K562 (cell line): Measurements from ENCODE around the gene RAPGEFL1. TPM values are rescaled to one million over a fixed set of nuclear protein-coding genes. Genes with fewer than 3 reads are reported as not detected.

Source experiments
- ATAC-seq: fragments of 200-7000 bp; cut with Tn5 transposase; 3 replicates; pipeline ENCODE4 v1.9.1; 2020; ENCODE audit warnings: moderate library complexity
- BruUV-seq: library from RNA; stranded (reverse); fragments of 400-500 nt; replicated peaks from 2 replicates; lab custom pipeline; 2021; lab: Mats Ljungman, UMichigan
- CTCF ChIA-PET: fragments of 300-600 bp; formaldehyde crosslinking; extraction: SDS; loops from one replicate; lab custom pipeline; 2021; ENCODE audit warnings: low intra/inter-chr PET ratio; lab: Yijun Ruan, JAX
- POLR2A ChIA-PET: fragments of 300-600, 350-650 bp; sonication (Branson Sonifier 250); formaldehyde crosslinking; extraction: SDS; loops from one replicate; lab custom pipeline; 2021; ENCODE audit warnings: antibody characterized with exemption, inconsistent platforms; lab: Yijun Ruan, JAX
- DNase-seq, 4 experiments: peaks; one replicate each; pipeline versions ENCODE4 v3.0.0 to v3.0.0-alpha.2; 2011 to 2018; ENCODE audit warnings: low spot score in 3 of 4, mixed read lengths in 3 of 4; ENCODE audit errors: extremely low read depth in 1 of 4
- FAIRE-seq: peaks from 2 replicates; lab custom pipeline; 2011; peaks lifted over from hg19 to GRCh38; lab: Jason Lieb, UNC
- H2AFZ ChIP-seq: 2 replicates; pipeline ENCODE4 v1.6.0; 2011; ENCODE audit warnings: low read depth, low read length, control low read depth, inconsistent platforms
- H3K27ac ChIP-seq: fragments of 200-600 bp; 3 replicates; pipeline ENCODE4 v1.8.0; 2011; ENCODE audit warnings: low read depth, mild to moderate bottlenecking, control low read depth, inconsistent platforms, low read length, moderate library complexity, mixed read lengths; ENCODE audit errors: extremely low read depth
- H3K27me3 ChIP-seq, 2 experiments: fragments of 300-600 bp in 1 of 2; 2 replicates in 1 of 2; 3 replicates in 1 of 2; pipeline versions ENCODE4 v1.6.0 to v1.8.0; 2011; ENCODE audit warnings: inconsistent platforms in 2 of 2, low read length in 2 of 2, mild to moderate bottlenecking in 1 of 2, mixed read lengths in 1 of 2, moderate library complexity in 1 of 2; ENCODE audit not compliant: control insufficient read depth in 2 of 2, insufficient read depth in 2 of 2
- H3K36me3 ChIP-seq: fragments of 300-600 bp; 3 replicates; pipeline ENCODE4 v1.8.0; 2011; ENCODE audit warnings: mild to moderate bottlenecking, low read length, inconsistent platforms; ENCODE audit not compliant: control insufficient read depth, insufficient read depth
- H3K4me1 ChIP-seq, 2 experiments: fragments of 200-600 bp in 1 of 2; replicated peaks in 1 of 2; 2 replicates in 1 of 2; 3 replicates in 1 of 2; pipeline versions ENCODE4 v1.5.1 to v1.8.0; 2011; ENCODE audit warnings: inconsistent platforms in 2 of 2, low read length in 2 of 2, mild to moderate bottlenecking in 1 of 2, mixed read lengths in 1 of 2, moderate library complexity in 1 of 2; ENCODE audit not compliant: control insufficient read depth in 2 of 2, insufficient read depth in 2 of 2
- H3K4me2 ChIP-seq: 2 replicates; pipeline ENCODE4 v1.6.1; 2011; ENCODE audit warnings: low read length, control low read depth, inconsistent platforms, mixed read lengths; ENCODE audit not compliant: insufficient read depth
- H3K4me3 ChIP-seq: fragments of 200-600 bp; sonication (generic), shearing (Covaris generic); 2 replicates; pipeline ENCODE4 v1.5.1; 2016; ENCODE audit warnings: control low read depth, inconsistent platforms
- H3K79me2 ChIP-seq: fragments of 200-600 bp; 3 replicates; pipeline ENCODE4 v1.8.0; 2011; ENCODE audit warnings: low read length, inconsistent platforms; ENCODE audit not compliant: control insufficient read depth, insufficient read depth
- H3K9ac ChIP-seq, 2 experiments: 2 replicates each; pipeline versions ENCODE4 v1.6.0 to v1.6.1; 2011; ENCODE audit warnings: low read depth in 2 of 2, low read length in 2 of 2, control low read depth in 1 of 2, inconsistent platforms in 1 of 2, mild to moderate bottlenecking in 1 of 2, mixed read lengths in 1 of 2; ENCODE audit not compliant: insufficient read depth in 1 of 2
- H3K9me1 ChIP-seq: one replicate; pipeline ENCODE4 v1.6.0; 2011; ENCODE audit warnings: inconsistent platforms, mild to moderate bottlenecking, low read length, moderate library complexity; ENCODE audit not compliant: control insufficient read depth, insufficient read depth
- H3K9me3 ChIP-seq: replicated peaks from 2 replicates; pipeline ENCODE4 v1.5.1; 2011; ENCODE audit warnings: low read depth, low read length, inconsistent platforms; ENCODE audit not compliant: control insufficient read depth, insufficient read depth
- H4K20me1 ChIP-seq: replicated peaks from 2 replicates; pipeline ENCODE4 v1.6.1; 2011; ENCODE audit warnings: low read length, inconsistent platforms, mixed read lengths; ENCODE audit not compliant: control insufficient read depth, insufficient read depth
- CTBP1 ChIP-seq: fragments of 450-650 bp; IDR thresholded peaks from 2 replicates; pipeline ENCODE4 v1.6.1; 2016; ENCODE audit warnings: borderline replicate concordance
- CTCF ChIP-seq, 3 experiments: IDR thresholded peaks in 2 of 3; conservative IDR thresholded peaks in 1 of 3; 2 replicates each; pipeline ENCODE4 v1.5.1; 2011 to 2012; ENCODE audit warnings: low read length in 3 of 3, mild to moderate bottlenecking in 3 of 3, control low read depth in 2 of 3, improper control_type of control experiment in 1 of 3, inconsistent platforms in 1 of 3, low read depth in 1 of 3, mixed read lengths in 1 of 3, moderate library complexity in 1 of 3; ENCODE audit not compliant: insufficient read depth in 2 of 3
- EHMT2 ChIP-seq: fragments of 450-650 bp; IDR thresholded peaks from 2 replicates; pipeline ENCODE4 v1.6.1; 2018; ENCODE audit warnings: antibody characterized with exemption
- GABPA ChIP-seq: fragments of 200-800 bp; sonication (Bioruptor generic); conservative IDR thresholded peaks from 2 replicates; pipeline ENCODE4 v1.6.1; 2016; ENCODE audit warnings: low read depth, missing genetic modification characterization, missing compliant biosample characterization
- HEY1 ChIP-seq: fragments of 250-450 bp; sonication (Bioruptor Pico); IDR thresholded peaks from 2 replicates; pipeline ENCODE4 v1.5.0; 2020; ENCODE audit warnings: mild to moderate bottlenecking, moderate library complexity, borderline replicate concordance
- KAT8 ChIP-seq: fragments of 450-650 bp; IDR thresholded peaks from 2 replicates; pipeline ENCODE4 v1.6.1; 2016; ENCODE audit warnings: low read depth, mild to moderate bottlenecking
- L3MBTL2 ChIP-seq: fragments of 450-650 bp; IDR thresholded peaks from 2 replicates; pipeline ENCODE4 v1.6.1; 2016; ENCODE audit warnings: mild to moderate bottlenecking, moderate library complexity
- MAX ChIP-seq: sonication (generic); formaldehyde crosslinking; IDR thresholded peaks from 2 replicates; pipeline ENCODE4 v1.9.0; 2022; ENCODE audit warnings: mild to moderate bottlenecking, missing genetic modification reagents
- NELFE ChIP-seq: IDR thresholded peaks from 2 replicates; pipeline ENCODE4 v1.6.1; 2011; ENCODE audit warnings: mild to moderate bottlenecking; ENCODE audit not compliant: insufficient read depth, insufficient read length
- NEUROD1 ChIP-seq: fragments of 150-350 bp; IDR thresholded peaks from 2 replicates; pipeline ENCODE4 v1.6.1; 2014; ENCODE audit warnings: borderline replicate concordance, low read length, low read depth; ENCODE audit not compliant: partially characterized antibody
- POLR2AphosphoS5 ChIP-seq: IDR thresholded peaks from 2 replicates; pipeline ENCODE4 v1.6.1; 2011; ENCODE audit warnings: mild to moderate bottlenecking, low read depth, low read length, moderate library complexity; ENCODE audit not compliant: control insufficient read depth, insufficient read depth
- POLR2H ChIP-seq: IDR thresholded peaks from 2 replicates; pipeline ENCODE4 v1.6.1; 2016; ENCODE audit warnings: missing genetic modification characterization, low read depth, mild to moderate bottlenecking, control low read depth, missing compliant biosample characterization, moderate library complexity
- UBTF ChIP-seq, 2 experiments: IDR thresholded peaks; 2 replicates each; pipeline ENCODE4 v1.6.1; 2012; ENCODE audit warnings: improper control_type of control experiment in 2 of 2, low read depth in 2 of 2, low read length in 2 of 2, borderline replicate concordance in 1 of 2
- VEZF1 ChIP-seq: fragments of 200-800 bp; sonication (Bioruptor generic); IDR thresholded peaks from 2 replicates; pipeline ENCODE4 v1.6.1; 2017; ENCODE audit warnings: missing genetic modification characterization, missing compliant biosample characterization
- WGBS: fragments of 100-300 bp; shearing (Covaris generic); methylation state at CpG from one replicate; pipeline ENCODE4 v1.1.6; 2016; ENCODE audit warnings: low coverage, mixed read lengths; ENCODE audit not compliant: insufficient coverage; ENCODE audit errors: missing lambda C conversion rate; 5-methylcytosine and 5-hydroxymethylcytosine counted together
- in situ Hi-C: fragments of 300-500 bp; cut with MboI; formaldehyde crosslinking; loops from 4 replicates; pipeline ENCODE4 v1.15.0; 2018; ENCODE audit warnings: inconsistent platforms, mixed read lengths
- intact Hi-C: fragments of 100-400 bp; cut with micrococcal nuclease; formaldehyde crosslinking; loops from 2 replicates; pipeline ENCODE4 v1.14.2; 2022
- polyA plus RNA-seq, 8 experiments: library from polyadenylated mRNA; depleted of rRNA in 4 of 8; stranded (reverse) in 5 of 8; unstranded in 3 of 8; fragments of >200 nt; fragmentation: Nextera tagmentation in 2 of 8; fragmentation: Illumina TruSeq in 1 of 8; extraction: Ambion mirVana in 2 of 8; extraction: Trizol in 1 of 8; gene quantifications; 2 replicates each; pipeline versions ENCODE4 v1.2.1 to v1.2.3, GENCODE V29; 2011 to 2014; ENCODE audit warnings: inconsistent platforms in 1 of 8, missing spikeins in 1 of 8
- total RNA-seq, 7 experiments: library from RNA; depleted of rRNA in 6 of 7; stranded (reverse); fragments of >200 nt in 6 of 7; fragmentation: Illumina TruSeq in 2 of 7; extraction: Trizol in 2 of 7; gene quantifications; 2 replicates each; pipeline versions ENCODE4 v1.2.1 to v1.2.3, GENCODE V29; 2011 to 2021; ENCODE audit warnings: low replicate concordance in 1 of 7

Gene RAPGEFL1
- total and polyA plus RNA-seq, 9 of the 15 experiments (the other 6 are each of a cell fraction or from before 2014, with no cell fraction given), result 0.18 to 4.1 (median 2.1) TPM

GRCh38 chr17:40218740-40219593 is 41.7 kb downstream of the RAPGEFL1 start, which contains the start of gene WIPF2:
TSS of gene WIPF2 (plus strand) at chr17:40219304. CDS start at chr17:40256460, 37,156 bp downstream.
- H3K4me3 ChIP-seq, result peak within 1 kb of the TSS; percentile 87
- no peaks in the 10 kb centered on the region for H3K27me3 ChIP-seq
- H3K36me3 ChIP-seq, result no peaks in the 10 kb centered on the region
- CTCF ChIA-PET, result no interaction called here
- H3K4me2 ChIP-seq, result peak within 1 kb of the TSS; percentile 98
- POLR2A ChIA-PET, result interaction anchor here (0.6 to 1.9 kb wide), 15 partner anchors 9 to 1846 kb away, joined by 3 to 7 read pairs (median 3); no protein-coding TSS in a partner anchor
- intact Hi-C loops (no loop called here), in situ Hi-C loops (no loop called here)
- FAIRE-seq (peak; percentile 93), ATAC-seq (peak; percentile 95), DNase-seq (peak; percentile 93 to 98 (median 96))
- no peaks in the 10 kb centered on the region for H4K20me1 ChIP-seq
- WGBS, result 2% methylated on average over 30 of the region's 59 CpGs
- H3K9me3 ChIP-seq, result no peaks in the 10 kb centered on the region
- peak within 1 kb of the TSS; percentile 99 for H2AFZ ChIP-seq
- peaks cover 29% of the 10 kb centered on the region for H3K79me2 ChIP-seq
- BruUV-seq, result no TSS peak
- H3K4me1 ChIP-seq, result peaks cover 0 to 8% of the 10 kb centered on the region in 2 experiments; a peak in 2 of 5 replicates
- peak within 1 kb of the TSS; percentile 85 for H3K27ac ChIP-seq
- peak within 1 kb of the TSS; percentile 70 to 86 for H3K9ac ChIP-seq
- H3K9me1 ChIP-seq, result no peaks in the 10 kb centered on the region
- peak; percentile 83 for TF ChIP-seq CTBP1
- TF ChIP-seq GABPA (tag), result peak; percentile 91
- TF ChIP-seq NELFE, result no peak
- no peak for TF ChIP-seq UBTF (IDR thresholded peaks at IDR 0.05; ENCODE audit: borderline replicate concordance in 1 of 2, low read depth in 2 of 2, low read length in 2 of 2)
- TF ChIP-seq MAX (CRISPR knock-in tag), result peak; percentile 19; the same call in 1 of the 2 replicates
- peak; percentile 82 for TF ChIP-seq POLR2AphosphoS5
- TF ChIP-seq L3MBTL2, result peak; percentile 34; the same call in 1 of the 2 replicates
- TF ChIP-seq CTCF (IDR thresholded peaks at IDR 0.05 in 2 of 3, conservative IDR thresholded peaks at IDR 0.05 in 1 of 3; ENCODE audit: insufficient read depth in 2 of 3, low read depth in 1 of 3, low read length in 3 of 3), result peak; percentile 52 to 62 (median 57); a peak in 5 of 6 replicates
- TF ChIP-seq POLR2H (tag), result 0 out of 2 replicates have a peak, but pooled peaks have one; percentile 45
- no peak for TF ChIP-seq HEY1
- TF ChIP-seq KAT8, result peak; percentile 61; the same call in 1 of the 2 replicates
- peak; percentile 95 for TF ChIP-seq VEZF1 (CRISPR knock-in tag)
- TF ChIP-seq NEUROD1, result peak; percentile 26
- 0 out of 2 replicates have a peak, but pooled peaks have one; percentile 27 for TF ChIP-seq EHMT2
